Activated CD8-positive, alpha-beta memory T cell treated with anti-CD3 and anti-CD28 coated beads for 36 hours (primary cell): Measurements from ENCODE around the gene GRM7. TPM values are rescaled to one million over a fixed set of nuclear protein-coding genes. Genes with fewer than 3 reads are reported as not detected.

Experiments
- CTCF ChIA-PET: fragments of 350-600 bp; sonication (Branson Sonifier 250); formaldehyde crosslinking; loops from one replicate; lab custom pipeline; 2021; ENCODE audit warnings: antibody characterized with exemption; lab: Charles Lee
- POLR2A ChIA-PET: fragments of 350-600 bp; sonication (Branson Sonifier 250); formaldehyde crosslinking; loops from one replicate; lab custom pipeline; 2021; ENCODE audit warnings: antibody characterized with exemption; lab: Charles Lee
- total RNA-seq, 2 experiments: library from RNA; stranded (reverse); gene quantifications; one replicate each; pipeline ENCODE4 v1.2.3, GENCODE V29; 2021

GRM7 gene
- total RNA-seq, 2 experiments from 2014 or later, result not detected

- ChIA-PET CTCF (no interaction called here), POLR2A (no interaction called here)
These were observed 507.7 kb downstream of the GRM7 start for GRCh38 chr3:7368597-7368996.

DNA sequence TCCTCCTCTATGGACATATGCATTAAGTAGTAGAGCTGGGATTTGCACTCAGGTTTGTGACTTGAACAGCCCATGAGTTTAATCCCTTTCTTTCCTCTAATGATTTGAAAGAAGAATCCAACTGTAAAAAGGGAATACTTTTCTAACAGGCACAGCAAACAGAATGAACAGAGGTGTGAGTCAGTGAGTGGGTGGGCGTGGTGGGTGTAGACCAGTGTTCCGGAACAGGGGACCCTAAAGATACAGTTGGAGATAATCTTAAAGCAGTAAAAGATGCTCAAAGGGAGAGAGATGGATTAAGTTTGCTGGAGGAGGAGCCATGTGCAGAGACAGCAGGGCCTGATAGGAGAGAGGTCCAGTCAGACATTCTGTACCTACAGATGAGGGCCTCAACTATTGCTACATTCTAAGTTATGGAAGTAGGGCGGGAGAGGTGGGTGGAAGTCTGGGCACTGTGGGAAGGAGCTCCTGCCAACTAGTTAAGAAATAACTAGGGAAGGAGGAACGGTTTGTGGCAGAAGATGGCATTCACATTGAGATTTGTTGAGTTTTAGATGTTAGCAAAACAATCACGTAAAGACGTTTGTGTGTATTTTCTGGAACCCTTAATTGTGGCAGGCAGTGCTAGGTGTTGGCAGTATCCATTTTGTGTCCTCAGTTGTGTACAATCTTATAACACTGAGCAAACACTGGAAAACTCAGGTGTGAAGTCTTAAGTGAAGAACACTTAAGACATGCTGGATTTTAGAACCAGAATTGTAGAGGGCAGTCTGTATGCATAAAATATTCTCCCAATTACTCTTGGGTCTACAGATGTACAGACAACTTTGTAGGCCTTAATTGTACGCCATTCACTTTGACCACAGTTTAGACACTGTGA lies 511.0 kb downstream of the GRM7 start:
- POLR2A ChIA-PET, result no interaction called here
- CTCF ChIA-PET, result no interaction called here

DNA sequence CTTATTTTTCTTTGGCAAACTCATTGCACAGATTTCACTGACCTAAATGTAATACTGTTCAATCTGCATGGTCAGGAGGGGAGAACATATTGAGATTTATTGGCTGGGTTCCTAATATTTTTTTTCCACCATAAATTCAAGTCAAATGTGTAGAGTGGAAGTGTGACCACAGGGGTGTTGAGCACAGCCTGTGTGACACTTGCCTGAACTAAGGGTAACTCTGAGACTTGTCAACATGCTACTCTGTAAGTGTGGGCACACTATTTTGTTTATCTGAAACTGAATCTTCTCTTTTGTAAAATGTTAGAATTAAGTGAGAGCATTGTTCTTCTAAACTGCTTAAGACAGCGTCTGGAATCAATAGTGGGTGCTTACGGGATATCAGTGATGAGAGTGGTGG lies 516.2 kb downstream of the GRM7 start:
- POLR2A ChIA-PET, result no interaction called here
- CTCF ChIA-PET, result no interaction called here

GRCh38 chr3:7381741-7382140 lies 520.8 kb downstream of the GRM7 start:
- CTCF ChIA-PET, result no interaction called here
- POLR2A ChIA-PET, result no interaction called here

DNA sequence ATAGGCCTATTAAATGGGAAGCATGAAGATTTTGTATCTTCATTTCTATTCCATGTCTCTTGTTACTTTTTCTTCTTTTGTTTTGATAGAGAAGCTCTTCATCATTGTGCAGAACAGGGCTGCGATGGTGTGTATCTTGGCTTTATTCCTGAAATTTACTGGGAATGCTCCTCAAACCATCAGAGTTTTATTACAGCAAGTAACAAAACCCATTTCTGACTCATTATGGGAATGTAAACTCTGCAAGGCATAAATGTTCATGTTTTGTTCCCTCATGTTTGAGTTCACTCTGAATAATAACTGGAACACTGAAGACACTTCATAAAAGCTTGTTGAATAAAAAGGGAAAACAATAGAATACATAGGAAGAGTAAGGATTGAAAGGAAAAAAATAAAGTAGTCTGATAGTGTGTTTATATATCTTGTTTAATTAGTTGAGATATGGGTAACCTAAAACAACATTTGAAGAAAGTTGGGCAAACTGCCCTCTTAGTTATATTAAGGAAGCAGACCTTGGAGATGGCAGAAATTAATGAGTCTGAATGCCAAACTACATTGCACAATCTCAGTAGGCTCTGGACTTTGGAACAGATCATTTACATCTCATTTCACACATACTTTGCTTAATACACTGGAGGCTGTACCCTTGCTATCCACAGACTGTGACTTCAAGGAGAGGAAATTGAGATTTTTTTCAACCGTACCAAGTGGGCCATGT lies 521.5 kb downstream of the GRM7 start:
- POLR2A ChIA-PET, result no interaction called here
- CTCF ChIA-PET, result no interaction called here

DNA sequence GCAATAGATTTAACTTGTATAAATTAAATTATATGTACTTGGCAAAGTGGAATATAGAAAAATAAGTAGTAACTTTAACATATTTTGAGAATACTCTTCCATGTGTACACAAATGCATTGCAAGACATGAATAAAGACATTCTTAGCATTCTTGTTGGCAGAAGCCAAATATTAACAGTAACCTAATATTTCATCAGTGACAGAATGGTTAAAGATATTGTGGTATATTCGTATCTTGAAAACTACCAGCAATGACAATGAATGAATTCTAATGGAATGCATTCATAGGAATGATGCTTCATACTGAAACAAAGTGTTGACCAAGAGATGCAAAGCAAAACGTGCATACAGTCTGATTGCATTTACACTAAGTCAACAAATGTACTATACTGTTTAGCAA lies 524.7 kb downstream of the GRM7 start:
- POLR2A ChIA-PET, result no interaction called here

GRCh38 chr3:7388026-7388425 lies 527.1 kb downstream of the GRM7 start:
- ChIA-PET CTCF (no interaction called here), POLR2A (no interaction called here)

More for the DNA sequence above, 524.7 kb downstream of the GRM7 start:
- CTCF ChIA-PET, result no interaction called here

DNA sequence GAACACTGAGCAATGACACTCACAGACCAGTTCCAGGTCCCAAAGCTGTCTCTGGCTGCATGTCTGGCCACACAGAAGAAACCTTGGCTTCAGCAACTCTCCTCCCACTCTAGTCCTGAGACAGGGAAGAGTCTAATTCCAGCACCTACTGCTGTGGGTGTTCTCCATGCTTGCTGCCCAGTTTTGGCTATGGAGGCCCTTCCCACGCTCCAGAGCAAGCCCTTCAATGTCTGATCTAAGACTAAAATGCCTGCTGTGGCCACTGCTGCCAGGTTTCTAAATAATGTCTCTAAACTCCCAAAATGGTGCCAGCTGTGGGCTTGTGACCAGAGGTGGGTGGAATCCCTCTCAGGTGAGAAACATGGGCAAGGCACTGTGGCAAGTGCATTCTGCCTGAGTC lies 531.3 kb downstream of the GRM7 start:
- POLR2A ChIA-PET, result no interaction called here
- CTCF ChIA-PET, result no interaction called here

- POLR2A ChIA-PET, result no interaction called here
- CTCF ChIA-PET, result no interaction called here
These were observed 533.2 kb downstream of the GRM7 start for GRCh38 chr3:7393944-7394605.

DNA sequence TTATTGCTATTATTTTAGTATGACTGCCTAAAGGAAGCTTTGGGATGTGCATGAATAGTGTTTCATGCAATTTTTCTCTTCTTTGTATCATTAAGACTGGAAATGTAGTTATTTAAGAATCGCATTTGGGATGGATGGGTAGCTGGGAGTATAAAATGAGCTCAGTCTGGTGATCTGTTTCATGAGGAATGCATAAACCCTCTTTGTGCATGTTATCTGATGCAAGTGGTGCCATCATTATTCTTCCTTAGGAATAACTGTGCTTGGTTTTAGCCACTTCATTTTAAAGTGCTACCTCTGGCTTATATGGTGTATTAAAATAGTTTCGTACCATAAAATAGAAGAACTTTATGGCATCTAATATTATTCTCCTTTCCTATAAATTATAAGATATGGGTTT lies 535.6 kb downstream of the GRM7 start:
- CTCF ChIA-PET, result no interaction called here
- POLR2A ChIA-PET, result no interaction called here

DNA sequence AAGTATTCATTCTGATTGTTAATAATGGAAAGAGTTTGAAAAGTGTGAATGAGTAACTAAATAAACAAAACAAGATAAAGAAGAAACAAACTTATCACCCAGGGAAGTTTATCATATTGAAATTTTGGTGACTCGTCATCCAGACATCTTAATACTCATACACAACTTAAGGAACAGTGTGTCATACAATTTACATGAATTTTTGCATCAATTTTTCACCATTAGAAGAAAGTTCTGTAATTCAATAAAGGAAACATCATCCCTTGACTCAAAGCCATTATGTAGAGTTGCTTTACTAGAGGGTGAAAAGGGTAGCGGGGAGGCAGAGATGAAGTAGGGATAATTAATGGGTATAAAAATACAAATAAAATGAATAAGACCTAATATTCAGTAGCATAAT lies 536.2 kb downstream of the GRM7 start:
- CTCF ChIA-PET, result no interaction called here
- POLR2A ChIA-PET, result no interaction called here

- POLR2A ChIA-PET, result no interaction called here
- CTCF ChIA-PET, result no interaction called here
These were observed 539.4 kb downstream of the GRM7 start for GRCh38 chr3:7400360-7400759.

- CTCF ChIA-PET, result no interaction called here
- POLR2A ChIA-PET, result no interaction called here
These were observed 540.5 kb downstream of the GRM7 start for GRCh38 chr3:7401418-7401817.

DNA sequence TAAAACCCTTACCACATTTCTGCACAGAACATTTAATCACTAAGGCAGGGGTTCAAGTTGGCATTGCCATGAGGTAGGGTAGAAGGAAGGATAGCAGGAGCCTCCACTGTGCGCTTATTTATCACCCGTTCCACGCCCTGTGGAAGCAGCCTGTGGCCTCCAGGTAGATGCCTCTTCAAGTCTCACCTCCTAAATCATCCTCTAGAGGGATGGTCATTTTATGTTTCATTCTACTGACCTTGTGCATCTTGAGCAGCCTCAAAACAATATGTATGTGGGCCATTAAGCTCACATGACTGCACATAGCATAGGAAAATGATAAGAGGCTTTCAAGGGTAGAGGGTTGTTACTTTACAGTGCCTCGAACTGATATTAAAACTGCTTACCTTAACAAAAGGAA lies 546.2 kb downstream of the GRM7 start:
- POLR2A ChIA-PET, result no interaction called here
- CTCF ChIA-PET, result no interaction called here

- ChIA-PET POLR2A (no interaction called here), CTCF (no interaction called here)
These were observed 549.9 kb downstream of the GRM7 start for GRCh38 chr3:7410782-7411181.

GRCh38 chr3:7421065-7421464 lies 560.1 kb downstream of the GRM7 start:
- ChIA-PET POLR2A (no interaction called here), CTCF (interaction anchor here (0.7 kb wide), 1 partner anchor 592 kb away, joined by 4 read pairs; no protein-coding TSS in a partner anchor)

DNA sequence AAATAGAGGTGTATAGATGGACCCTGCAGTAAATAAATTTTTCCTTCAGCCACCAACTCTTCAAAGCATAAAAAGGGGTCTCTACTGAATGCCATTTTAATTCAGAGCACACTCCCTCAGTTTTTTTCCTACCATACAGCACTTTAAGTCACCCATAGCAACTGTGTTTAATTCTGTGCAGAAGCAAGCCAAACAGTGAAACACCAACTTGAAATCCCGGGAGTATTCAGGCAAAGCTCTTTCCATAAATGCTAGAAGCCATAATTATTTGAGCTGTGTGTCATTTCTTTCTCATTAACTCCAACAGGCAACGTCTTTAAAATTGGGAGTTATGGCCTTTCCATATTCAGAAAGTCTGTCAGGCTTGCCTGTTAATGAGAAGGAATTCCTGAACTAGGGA lies 562.1 kb downstream of the GRM7 start:
- CTCF ChIA-PET, result no interaction called here
- POLR2A ChIA-PET, result no interaction called here

GRCh38 chr3:7423995-7424394 lies 563.1 kb downstream of the GRM7 start:
- POLR2A ChIA-PET, result no interaction called here

DNA sequence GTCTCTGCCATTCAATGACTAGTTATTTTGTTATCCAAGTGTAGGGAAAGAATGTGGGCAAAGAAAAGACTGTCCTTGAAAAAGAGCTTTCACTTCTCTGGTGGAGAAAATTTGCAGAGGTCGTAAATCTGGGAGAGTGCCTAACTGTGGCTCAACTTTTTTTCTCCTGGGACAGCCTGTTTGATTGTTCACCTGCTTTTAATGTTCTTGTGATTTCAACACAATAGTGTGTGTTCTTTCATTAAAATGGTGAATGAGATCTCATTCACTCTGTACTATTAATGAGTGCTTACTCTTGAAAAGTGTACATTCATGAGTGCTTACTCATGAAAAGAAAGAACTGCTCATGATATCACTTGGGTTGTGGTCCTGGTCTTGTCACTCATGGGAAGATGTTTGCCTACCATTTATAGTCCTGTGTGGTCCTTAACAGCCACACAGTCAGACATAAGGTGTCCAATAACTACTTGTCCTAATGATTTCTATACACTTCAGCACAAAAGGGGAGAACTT lies 567.3 kb downstream of the GRM7 start:
- CTCF ChIA-PET, result interaction anchor here (0.5 kb wide), 1 partner anchor 989 kb away, joined by 3 read pairs; no protein-coding TSS in a partner anchor
- POLR2A ChIA-PET, result no interaction called here

More at GRCh38 chr3:7423995-7424394, 563.1 kb downstream of the GRM7 start:
- CTCF ChIA-PET, result no interaction called here

GRCh38 chr3:7432610-7433009 lies 571.7 kb downstream of the GRM7 start:
- CTCF ChIA-PET, result no interaction called here
- POLR2A ChIA-PET, result no interaction called here
